ENCODE results near the gene ARFGAP2.

GRCh38 chr11:47216121-47216798 lies 39.6 kb upstream of the ARFGAP2 start:
- TF ChIP-seq CTCF (IDR thresholded peaks at IDR 0.05) (no peak), POLR2A (IDR thresholded peaks at IDR 0.05) (no peak)

Data from esophagus squamous epithelium (tissue), 4 donors.